HepG2 (cell line): ENCODE measurements around the gene SF3A2. TPM values are rescaled to one million over a fixed set of nuclear protein-coding genes. Genes with fewer than 3 reads are reported as not detected.
A peak's percentile ranks its signal among the peaks of the same experiment; 100 is the strongest.

Experiments
- ATF7-NPFF ChIP-seq: sonication (generic); formaldehyde crosslinking; IDR thresholded peaks from 2 replicates; pipeline ENCODE4 v1.8.1; 2023; ENCODE audit warnings: mild to moderate bottlenecking, low read depth, missing genetic modification reagents, moderate library complexity
- CREM ChIP-seq, 2 experiments: sonication (generic) in 1 of 2; formaldehyde crosslinking in 1 of 2; IDR thresholded peaks; 2 replicates each; pipeline versions ENCODE4 v1.4.0 to v1.6.1; 2016 to 2020; ENCODE audit warnings: antibody characterized with exemption in 1 of 2, mild to moderate bottlenecking in 1 of 2, missing genetic modification reagents in 1 of 2
- ETS1 ChIP-seq: sonication (generic); formaldehyde crosslinking; IDR thresholded peaks from 2 replicates; pipeline ENCODE4 v1.4.0; 2020; ENCODE audit warnings: missing genetic modification reagents
- SOX6 ChIP-seq, 2 experiments: fragments of 450-650 bp in 1 of 2; sonication (generic) in 1 of 2; formaldehyde crosslinking in 1 of 2; IDR thresholded peaks; 2 replicates each; pipeline versions ENCODE4 v1.4.0 to v1.6.1; 2017 to 2020; ENCODE audit warnings: antibody characterized with exemption in 1 of 2, mild to moderate bottlenecking in 1 of 2, missing genetic modification reagents in 1 of 2
- THYN1 ChIP-seq: sonication (generic); formaldehyde crosslinking; IDR thresholded peaks from 2 replicates; pipeline ENCODE4 v1.8.1; 2023; ENCODE audit warnings: low read depth, mild to moderate bottlenecking, moderate library complexity, missing genetic modification reagents, borderline replicate concordance
- XBP1 ChIP-seq: sonication (generic); formaldehyde crosslinking; IDR thresholded peaks from 2 replicates; pipeline ENCODE4 v1.5.0; 2020; ENCODE audit warnings: missing genetic modification reagents
- YEATS4 ChIP-seq: sonication (generic); formaldehyde crosslinking; IDR thresholded peaks from 2 replicates; pipeline ENCODE4 v1.4.0; 2020; ENCODE audit warnings: missing genetic modification reagents, borderline replicate concordance
- ZBTB14 ChIP-seq: sonication (generic); formaldehyde crosslinking; IDR thresholded peaks from 2 replicates; pipeline ENCODE4 v1.4.0; 2020; ENCODE audit warnings: missing genetic modification reagents
- ZNF724P ChIP-seq: sonication (generic); formaldehyde crosslinking; IDR thresholded peaks from 2 replicates; pipeline ENCODE4 v1.8.0; 2022; ENCODE audit warnings: missing genetic modification reagents, borderline replicate concordance
- ZNF737 ChIP-seq: sonication (generic); formaldehyde crosslinking; IDR thresholded peaks from 2 replicates; pipeline ENCODE4 v1.5.0; 2020; ENCODE audit warnings: missing genetic modification reagents, mild to moderate bottlenecking, borderline replicate concordance
- polyA plus RNA-seq, 8 experiments: library from polyadenylated mRNA; depleted of rRNA in 3 of 8; stranded (reverse) in 7 of 8; unstranded in 1 of 8; fragments of >200 nt; fragmentation: Illumina TruSeq in 4 of 8; extraction: Trizol in 4 of 8; gene quantifications; 2 replicates each; pipeline versions ENCODE4 v1.2.1 to v1.2.3, GENCODE V29; 2011 to 2016; ENCODE audit warnings: low read depth in 4 of 8, missing spikeins in 1 of 8, mixed read lengths in 1 of 8; ENCODE audit not compliant: insufficient read depth in 1 of 8
- total RNA-seq, 5 experiments: library from RNA; depleted of rRNA; stranded (reverse); fragments of >200 nt; fragmentation: Illumina TruSeq; extraction: Trizol; gene quantifications; 2 replicates each; pipeline ENCODE4 v1.2.3, GENCODE V29; 2016; ENCODE audit warnings: low read depth in 1 of 5
- TF ChIP-seq, protein P1 (sequence below): sonication (generic); formaldehyde crosslinking; IDR thresholded peaks from 2 replicates; pipeline ENCODE4 v1.4.0; 2020; ENCODE audit warnings: mild to moderate bottlenecking, missing genetic modification reagents, borderline replicate concordance
- TF ChIP-seq, protein P2 (sequence below): sonication (generic); formaldehyde crosslinking; IDR thresholded peaks from 2 replicates; pipeline ENCODE4 v1.5.1; 2020; ENCODE audit warnings: missing genetic modification reagents, mild to moderate bottlenecking, borderline replicate concordance
- TF ChIP-seq, protein P3 (sequence below): sonication (generic); formaldehyde crosslinking; IDR thresholded peaks from 2 replicates; pipeline ENCODE4 v1.4.0; 2020; ENCODE audit warnings: missing genetic modification reagents, borderline replicate concordance

The SF3A2 gene
- total and polyA plus RNA-seq, 2 of the 13 experiments (the other 11 are each of a cell fraction or from before 2014, with no cell fraction given) = 8.6 to 8.8 TPM

DNA sequence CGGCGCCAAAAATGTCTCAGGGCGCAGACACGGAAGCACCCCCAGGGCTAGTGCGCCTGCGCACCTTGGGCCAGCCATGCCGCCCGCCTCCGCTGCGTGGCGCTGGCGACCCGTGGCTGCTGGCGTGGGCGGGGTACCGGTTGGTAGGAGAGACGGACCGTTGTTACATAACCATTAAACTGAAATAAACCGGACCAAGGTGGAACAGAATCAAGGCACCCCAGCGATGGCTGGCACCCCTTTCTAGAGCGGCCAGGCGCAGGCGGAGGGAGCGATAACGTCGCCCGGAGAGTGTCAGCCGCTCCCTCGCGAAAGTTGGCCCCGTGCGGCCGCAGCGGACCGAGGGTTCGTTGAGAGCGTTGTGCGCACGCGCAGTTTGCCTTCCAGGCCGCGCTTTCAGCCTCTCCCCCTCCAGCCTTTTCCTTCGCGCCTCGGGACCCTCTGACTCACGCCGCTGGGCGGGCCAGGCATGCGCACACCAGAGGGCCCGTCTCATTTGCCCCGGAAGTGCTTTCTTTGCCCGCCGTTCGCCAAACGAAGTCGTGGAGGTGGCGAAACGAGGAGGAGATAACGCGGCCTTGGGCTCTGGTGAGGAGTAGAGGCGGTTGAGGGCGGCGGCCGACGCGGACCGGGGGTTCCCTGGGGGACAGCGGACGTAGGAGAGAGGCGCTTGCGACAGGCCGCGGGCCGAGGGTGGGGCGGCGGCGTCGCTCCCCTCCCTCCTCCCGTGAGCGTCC, at the start of gene SF3A2, which contains the start of gene PLEKHJ1 (continued):
- peak; percentile 94 for TF ChIP-seq YEATS4 (CRISPR knock-in tag)
- no peak for TF ChIP-seq XBP1 (CRISPR knock-in tag)
- peak; percentile 42; the same call in 1 of the 2 replicates for TF ChIP-seq CREM (IDR thresholded peaks at IDR 0.05)
- 0 out of 2 replicates have a peak, but pooled peaks have one; percentile 32 for TF ChIP-seq CREM (CRISPR knock-in tag; IDR thresholded peaks at IDR 0.05)
- TF ChIP-seq SOX6 (IDR thresholded peaks at IDR 0.05) = no peak
- TF ChIP-seq SOX6 (CRISPR knock-in tag; IDR thresholded peaks at IDR 0.05) = peak; percentile 78
- peak; percentile 95 for TF ChIP-seq ATF7-NPFF (CRISPR knock-in tag)
- TF ChIP-seq ETS1 (CRISPR knock-in tag) = peak; percentile 89; the same call in 1 of the 2 replicates
- peak; percentile 96 for TF ChIP-seq ZNF724P (CRISPR knock-in tag)
- no peak for TF ChIP-seq ZBTB14
- TF ChIP-seq, protein P1, sequence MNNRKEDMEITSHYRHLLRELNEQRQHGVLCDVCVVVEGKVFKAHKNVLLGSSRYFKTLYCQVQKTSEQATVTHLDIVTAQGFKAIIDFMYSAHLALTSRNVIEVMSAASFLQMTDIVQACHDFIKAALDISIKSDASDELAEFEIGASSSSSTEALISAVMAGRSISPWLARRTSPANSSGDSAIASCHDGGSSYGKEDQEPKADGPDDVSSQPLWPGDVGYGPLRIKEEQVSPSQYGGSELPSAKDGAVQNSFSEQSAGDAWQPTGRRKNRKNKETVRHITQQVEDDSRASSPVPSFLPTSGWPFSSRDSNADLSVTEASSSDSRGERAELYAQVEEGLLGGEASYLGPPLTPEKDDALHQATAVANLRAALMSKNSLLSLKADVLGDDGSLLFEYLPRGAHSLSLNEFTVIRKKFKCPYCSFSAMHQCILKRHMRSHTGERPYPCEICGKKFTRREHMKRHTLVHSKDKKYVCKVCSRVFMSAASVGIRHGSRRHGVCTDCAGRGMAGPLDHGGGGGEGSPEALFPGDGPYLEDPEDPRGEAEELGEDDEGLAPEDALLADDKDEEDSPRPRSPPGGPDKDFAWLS (CRISPR knock-in tag) = no peak
- peak; percentile 99 for TF ChIP-seq THYN1 (CRISPR knock-in tag)
- peak; percentile 93 for TF ChIP-seq ZNF737 (CRISPR knock-in tag)
- TF ChIP-seq, protein P2, sequence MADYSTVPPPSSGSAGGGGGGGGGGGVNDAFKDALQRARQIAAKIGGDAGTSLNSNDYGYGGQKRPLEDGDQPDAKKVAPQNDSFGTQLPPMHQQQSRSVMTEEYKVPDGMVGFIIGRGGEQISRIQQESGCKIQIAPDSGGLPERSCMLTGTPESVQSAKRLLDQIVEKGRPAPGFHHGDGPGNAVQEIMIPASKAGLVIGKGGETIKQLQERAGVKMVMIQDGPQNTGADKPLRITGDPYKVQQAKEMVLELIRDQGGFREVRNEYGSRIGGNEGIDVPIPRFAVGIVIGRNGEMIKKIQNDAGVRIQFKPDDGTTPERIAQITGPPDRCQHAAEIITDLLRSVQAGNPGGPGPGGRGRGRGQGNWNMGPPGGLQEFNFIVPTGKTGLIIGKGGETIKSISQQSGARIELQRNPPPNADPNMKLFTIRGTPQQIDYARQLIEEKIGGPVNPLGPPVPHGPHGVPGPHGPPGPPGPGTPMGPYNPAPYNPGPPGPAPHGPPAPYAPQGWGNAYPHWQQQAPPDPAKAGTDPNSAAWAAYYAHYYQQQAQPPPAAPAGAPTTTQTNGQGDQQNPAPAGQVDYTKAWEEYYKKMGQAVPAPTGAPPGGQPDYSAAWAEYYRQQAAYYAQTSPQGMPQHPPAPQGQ (CRISPR knock-in tag) = no peak
- TF ChIP-seq, protein P3, sequence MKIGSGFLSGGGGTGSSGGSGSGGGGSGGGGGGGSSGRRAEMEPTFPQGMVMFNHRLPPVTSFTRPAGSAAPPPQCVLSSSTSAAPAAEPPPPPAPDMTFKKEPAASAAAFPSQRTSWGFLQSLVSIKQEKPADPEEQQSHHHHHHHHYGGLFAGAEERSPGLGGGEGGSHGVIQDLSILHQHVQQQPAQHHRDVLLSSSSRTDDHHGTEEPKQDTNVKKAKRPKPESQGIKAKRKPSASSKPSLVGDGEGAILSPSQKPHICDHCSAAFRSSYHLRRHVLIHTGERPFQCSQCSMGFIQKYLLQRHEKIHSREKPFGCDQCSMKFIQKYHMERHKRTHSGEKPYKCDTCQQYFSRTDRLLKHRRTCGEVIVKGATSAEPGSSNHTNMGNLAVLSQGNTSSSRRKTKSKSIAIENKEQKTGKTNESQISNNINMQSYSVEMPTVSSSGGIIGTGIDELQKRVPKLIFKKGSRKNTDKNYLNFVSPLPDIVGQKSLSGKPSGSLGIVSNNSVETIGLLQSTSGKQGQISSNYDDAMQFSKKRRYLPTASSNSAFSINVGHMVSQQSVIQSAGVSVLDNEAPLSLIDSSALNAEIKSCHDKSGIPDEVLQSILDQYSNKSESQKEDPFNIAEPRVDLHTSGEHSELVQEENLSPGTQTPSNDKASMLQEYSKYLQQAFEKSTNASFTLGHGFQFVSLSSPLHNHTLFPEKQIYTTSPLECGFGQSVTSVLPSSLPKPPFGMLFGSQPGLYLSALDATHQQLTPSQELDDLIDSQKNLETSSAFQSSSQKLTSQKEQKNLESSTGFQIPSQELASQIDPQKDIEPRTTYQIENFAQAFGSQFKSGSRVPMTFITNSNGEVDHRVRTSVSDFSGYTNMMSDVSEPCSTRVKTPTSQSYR (CRISPR knock-in tag) = no peak; the same call in 1 of the 2 replicates
